SU-DHL-6 (cell line): ENCODE data around the gene CENPE.

ENCODE experiments used
- H2AFZ ChIP-seq: fragments of 200-600 bp; sonication (generic); 2 replicates; pipeline ENCODE4 v1.6.1; 2014; ENCODE audit warnings: low read depth, mild to moderate bottlenecking, moderate library complexity, mixed read lengths, antibody characterized with exemption, low read length; ENCODE audit not compliant: severe bottlenecking
- H3F3A ChIP-seq: fragments of 200-600 bp; shearing (Covaris generic); 2 replicates; pipeline ENCODE4 v1.6.0; 2016; ENCODE audit warnings: antibody characterized with exemption, mild to moderate bottlenecking; ENCODE audit not compliant: insufficient read depth
- H3K27ac ChIP-seq: fragments of 200-600 bp; sonication (generic); 2 replicates; pipeline ENCODE4 v1.5.1; 2016; ENCODE audit warnings: low read depth, mild to moderate bottlenecking, low read length, moderate library complexity, mixed read lengths
- H3K27me3 ChIP-seq: fragments of 200-600 bp; sonication (generic), shearing (Covaris generic); 2 replicates; pipeline ENCODE4 v1.6.0; 2014; ENCODE audit warnings: mild to moderate bottlenecking, low read length
- H3K36me3 ChIP-seq: fragments of 200-600 bp; sonication (generic); 2 replicates; pipeline ENCODE4 v1.6.1; 2014; ENCODE audit warnings: mild to moderate bottlenecking, low read length, mixed read lengths
- H3K4me2 ChIP-seq: fragments of 300-600, 200-600 bp; shearing (Covaris generic), sonication (generic); 2 replicates; pipeline ENCODE4 v1.6.0; 2014; ENCODE audit warnings: low read length, low read depth, mild to moderate bottlenecking; ENCODE audit not compliant: poor library complexity, severe bottlenecking
- H3K4me3 ChIP-seq: fragments of 200-600 bp; sonication (generic); 2 replicates; pipeline ENCODE4 v1.5.1; 2014; ENCODE audit warnings: antibody characterized with exemption, low read length, mild to moderate bottlenecking, mixed read lengths; ENCODE audit not compliant: insufficient read depth, poor library complexity, severe bottlenecking
- H3K79me2 ChIP-seq: fragments of 200-600 bp; sonication (generic); 2 replicates; pipeline ENCODE4 v1.6.1; 2014; ENCODE audit warnings: mild to moderate bottlenecking, low read length, moderate library complexity; ENCODE audit not compliant: insufficient read depth
- H3K9ac ChIP-seq: fragments of 200-600 bp; sonication (generic); 2 replicates; pipeline ENCODE4 v1.7.0; 2014; ENCODE audit warnings: mild to moderate bottlenecking, low read length
- H3K9me2 ChIP-seq: fragments of 200-600 bp; sonication (generic); replicated peaks from 2 replicates; pipeline ENCODE4 v1.6.1; 2014; ENCODE audit warnings: low read length; ENCODE audit not compliant: insufficient read depth
- H3K9me3 ChIP-seq: fragments of 200-600 bp; sonication (generic); 2 replicates; pipeline ENCODE4 v1.6.1; 2014; ENCODE audit warnings: low read length, mixed read lengths; ENCODE audit not compliant: insufficient read depth
- H4K20me1 ChIP-seq: fragments of 200-600 bp; sonication (generic); 2 replicates; pipeline ENCODE4 v1.6.1; 2014; ENCODE audit warnings: low read depth, mild to moderate bottlenecking, antibody characterized with exemption, low read length, moderate library complexity, mixed read lengths
- EZH2phosphoT487 ChIP-seq: fragments of 200-600 bp; sonication (generic), shearing (Covaris generic); conservative IDR thresholded peaks from 2 replicates; pipeline ENCODE4 v1.6.1; 2018; ENCODE audit warnings: mild to moderate bottlenecking, antibody characterized with exemption, low read length, moderate library complexity, mixed read lengths
- TF ChIP-seq, protein P1 (sequence below): fragments of 200-600 bp; sonication (generic); IDR thresholded peaks from one replicate; pipeline ENCODE4 v1.5.1; 2017; ENCODE audit warnings: antibody characterized with exemption, mild to moderate bottlenecking, low read length, moderate library complexity; ENCODE audit not compliant: insufficient read depth, poor library complexity, severe bottlenecking

CENPE gene

GRCh38 chr4:103129174-103129573, 69.0 kb downstream of the CENPE start:
- TF ChIP-seq EZH2phosphoT487, result no peak
- TF ChIP-seq, protein P1, sequence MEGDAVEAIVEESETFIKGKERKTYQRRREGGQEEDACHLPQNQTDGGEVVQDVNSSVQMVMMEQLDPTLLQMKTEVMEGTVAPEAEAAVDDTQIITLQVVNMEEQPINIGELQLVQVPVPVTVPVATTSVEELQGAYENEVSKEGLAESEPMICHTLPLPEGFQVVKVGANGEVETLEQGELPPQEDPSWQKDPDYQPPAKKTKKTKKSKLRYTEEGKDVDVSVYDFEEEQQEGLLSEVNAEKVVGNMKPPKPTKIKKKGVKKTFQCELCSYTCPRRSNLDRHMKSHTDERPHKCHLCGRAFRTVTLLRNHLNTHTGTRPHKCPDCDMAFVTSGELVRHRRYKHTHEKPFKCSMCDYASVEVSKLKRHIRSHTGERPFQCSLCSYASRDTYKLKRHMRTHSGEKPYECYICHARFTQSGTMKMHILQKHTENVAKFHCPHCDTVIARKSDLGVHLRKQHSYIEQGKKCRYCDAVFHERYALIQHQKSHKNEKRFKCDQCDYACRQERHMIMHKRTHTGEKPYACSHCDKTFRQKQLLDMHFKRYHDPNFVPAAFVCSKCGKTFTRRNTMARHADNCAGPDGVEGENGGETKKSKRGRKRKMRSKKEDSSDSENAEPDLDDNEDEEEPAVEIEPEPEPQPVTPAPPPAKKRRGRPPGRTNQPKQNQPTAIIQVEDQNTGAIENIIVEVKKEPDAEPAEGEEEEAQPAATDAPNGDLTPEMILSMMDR, result no peak
- Histone ChIP-seq H3K9me3 (no peaks in the 10 kb centered on the region), H3K27me3 (no peaks in the 10 kb centered on the region), H3K4me3 (no peak overlapping the region), H2AFZ (no peak overlapping the region), H4K20me1 (no peaks in the 10 kb centered on the region), H3F3A (no peaks in the 10 kb centered on the region), H3K27ac (no peak overlapping the region), H3K36me3 (0 out of 2 replicates have a peak, but pooled peaks cover 5% of the 10 kb centered on the region), H3K9me2 (no peaks in the 10 kb centered on the region), H3K79me2 (no peaks in the 10 kb centered on the region), H3K4me2 (no peak overlapping the region), H3K9ac (no peak overlapping the region)

DNA sequence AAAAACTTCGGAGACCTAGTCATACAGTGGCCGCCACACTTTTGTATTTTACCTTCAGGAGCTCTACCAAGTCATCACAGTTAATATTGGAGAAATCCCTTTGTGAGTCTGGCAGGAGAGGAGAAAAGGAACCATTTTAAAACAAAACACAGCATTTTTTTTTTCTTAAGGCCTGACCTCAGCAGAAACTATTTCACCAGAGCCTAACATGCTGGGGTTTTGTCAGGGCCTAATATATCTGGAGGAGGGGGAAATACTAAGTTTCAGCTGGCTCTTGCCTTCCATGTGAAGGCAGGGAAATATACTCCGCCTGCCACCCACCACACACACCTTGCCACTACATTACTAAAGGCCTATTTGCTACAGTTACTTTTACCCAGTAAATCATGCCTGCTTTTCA, 72.0 kb downstream of the CENPE start:
- TF ChIP-seq, protein P1, result no peak
- TF ChIP-seq EZH2phosphoT487, result no peak

GRCh38 chr4:103123114-103123513, 75.0 kb downstream of the CENPE start:
- no peak for TF ChIP-seq EZH2phosphoT487
- TF ChIP-seq, protein P1, result no peak
- Histone ChIP-seq H3K79me2 (no peaks in the 10 kb centered on the region), H3K4me3 (no peak overlapping the region), H3K4me2 (no peak overlapping the region), H3K9me3 (no peaks in the 10 kb centered on the region), H2AFZ (no peak overlapping the region), H3K27ac (no peak overlapping the region), H3K9ac (no peak overlapping the region), H3K9me2 (no peaks in the 10 kb centered on the region), H3K27me3 (no peaks in the 10 kb centered on the region), H3F3A (no peaks in the 10 kb centered on the region), H3K36me3 (peaks cover 8% of the 10 kb centered on the region; the same call in 1 of the 2 replicates), H4K20me1 (no peaks in the 10 kb centered on the region)

More for the DNA sequence above, 72.0 kb downstream of the CENPE start:
- H2AFZ ChIP-seq, result no peak overlapping the region
- H3K9me3 ChIP-seq, result no peaks in the 10 kb centered on the region
- peaks cover 6% of the 10 kb centered on the region; the same call in 1 of the 2 replicates for H3K36me3 ChIP-seq
- no peaks in the 10 kb centered on the region for H4K20me1 ChIP-seq
- no peak overlapping the region for H3K9ac ChIP-seq
- no peak overlapping the region for H3K27ac ChIP-seq
- no peaks in the 10 kb centered on the region for H3K79me2 ChIP-seq
- H3K4me2 ChIP-seq, result no peak overlapping the region
- H3K4me3 ChIP-seq, result no peak overlapping the region
- no peaks in the 10 kb centered on the region for H3K27me3 ChIP-seq
- H3F3A ChIP-seq, result no peaks in the 10 kb centered on the region
- H3K9me2 ChIP-seq, result no peaks in the 10 kb centered on the region
